Neuron (in vitro differentiated cells): ENCODE results near the gene RIN3.

Experiments used
- H2AFZ ChIP-seq: one replicate; pipeline ENCODE4 v1.6.1; 2013; ENCODE audit warnings: low read depth, mild to moderate bottlenecking, inconsistent platforms, low read length, moderate library complexity
- H3K27me3 ChIP-seq: one replicate; pipeline ENCODE4 v1.6.1; 2013; ENCODE audit warnings: low read length; ENCODE audit not compliant: insufficient read depth
- H3K36me3 ChIP-seq: one replicate; pipeline ENCODE4 v1.6.1; 2013; ENCODE audit warnings: low read length; ENCODE audit not compliant: insufficient read depth
- H3K4me1 ChIP-seq: one replicate; pipeline ENCODE4 v1.6.1; 2013; ENCODE audit warnings: low read length; ENCODE audit not compliant: insufficient read depth
- H3K4me3 ChIP-seq: 2 replicates; pipeline ENCODE4 v1.5.1; 2013; ENCODE audit warnings: mild to moderate bottlenecking, low read length, moderate library complexity
- H3K9me3 ChIP-seq: one replicate; pipeline ENCODE4 v1.6.1; 2013; ENCODE audit warnings: low read length

The RIN3 gene

GRCh38 chr14:92503756-92504491, 9.7 kb upstream of the RIN3 start:
- Histone ChIP-seq H3K4me3 (no peak overlapping the region), H3K4me1 (peaks cover 3% of the 10 kb centered on the region), H2AFZ (no peak overlapping the region), H3K27me3 (no peaks in the 10 kb centered on the region), H3K36me3 (no peaks in the 10 kb centered on the region), H3K9me3 (no peaks in the 10 kb centered on the region)

GRCh38 chr14:92505826-92506225, 7.8 kb upstream of the RIN3 start:
- Histone ChIP-seq H3K27me3 (no peaks in the 10 kb centered on the region), H2AFZ (no peak overlapping the region), H3K4me1 (peaks cover 3% of the 10 kb centered on the region), H3K4me3 (no peak overlapping the region), H3K36me3 (no peaks in the 10 kb centered on the region), H3K9me3 (no peaks in the 10 kb centered on the region)

GRCh38 chr14:92506231-92506630, 7.3 kb upstream of the RIN3 start:
- Histone ChIP-seq H3K27me3 (no peaks in the 10 kb centered on the region), H3K36me3 (no peaks in the 10 kb centered on the region), H3K9me3 (no peaks in the 10 kb centered on the region), H3K4me3 (no peak overlapping the region), H2AFZ (no peak overlapping the region), H3K4me1 (peaks cover 3% of the 10 kb centered on the region)

- peaks cover 3% of the 10 kb centered on the region for H3K4me1 ChIP-seq
- H3K36me3 ChIP-seq, result no peaks in the 10 kb centered on the region
- H3K4me3 ChIP-seq, result no peak overlapping the region
- H3K9me3 ChIP-seq, result no peaks in the 10 kb centered on the region
- no peak overlapping the region for H2AFZ ChIP-seq
- H3K27me3 ChIP-seq, result no peaks in the 10 kb centered on the region
These were observed 6.3 kb upstream of the RIN3 start for GRCh38 chr14:92507174-92507768.

GRCh38 chr14:92510972-92511371, 2.6 kb upstream of the RIN3 start:
- H2AFZ ChIP-seq, result no peak overlapping the region

GRCh38 chr14:92511453-92512238, 1.9 kb upstream of the RIN3 start:
- Histone ChIP-seq H3K4me3 (no peak overlapping the region), H3K9me3 (no peaks in the 10 kb centered on the region), H3K27me3 (no peaks in the 10 kb centered on the region), H3K36me3 (no peaks in the 10 kb centered on the region), H2AFZ (no peak overlapping the region), H3K4me1 (no peaks in the 10 kb centered on the region)

More at GRCh38 chr14:92510972-92511371, 2.6 kb upstream of the RIN3 start:
- Histone ChIP-seq H3K4me3 (no peak overlapping the region), H3K27me3 (no peaks in the 10 kb centered on the region), H3K4me1 (no peaks in the 10 kb centered on the region), H3K9me3 (no peaks in the 10 kb centered on the region), H3K36me3 (no peaks in the 10 kb centered on the region)

DNA sequence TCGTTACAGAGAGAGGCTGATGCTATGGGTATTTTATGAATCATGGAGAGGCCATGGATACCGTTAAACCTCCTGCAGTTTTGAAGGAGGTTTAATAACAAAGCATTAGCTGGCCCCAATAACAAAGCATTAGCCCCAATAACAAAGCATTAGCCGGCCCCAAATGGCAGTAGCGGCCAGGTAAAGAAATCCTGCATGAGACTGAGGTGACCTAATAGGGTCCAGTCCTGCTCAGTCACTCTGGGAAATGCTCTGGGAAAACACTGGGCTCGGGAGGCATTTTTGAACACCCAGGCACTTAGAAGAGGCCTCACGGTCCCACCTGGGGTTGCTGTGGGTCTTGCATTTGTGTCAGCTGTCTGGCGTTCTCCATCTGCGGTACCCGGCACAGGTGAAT, 776 bp upstream of the RIN3 start:
- Histone ChIP-seq H3K4me3 (peak overlapping the region; percentile 52), H2AFZ (peak overlapping the region; percentile 99), H3K36me3 (no peaks in the 10 kb centered on the region), H3K9me3 (no peaks in the 10 kb centered on the region), H3K27me3 (no peaks in the 10 kb centered on the region), H3K4me1 (no peaks in the 10 kb centered on the region)

- Histone ChIP-seq H3K36me3 (no peaks in the 10 kb centered on the region), H2AFZ (peak overlapping the region; percentile 99), H3K4me3 (peak overlapping the region; percentile 52), H3K9me3 (no peaks in the 10 kb centered on the region), H3K27me3 (no peaks in the 10 kb centered on the region), H3K4me1 (no peaks in the 10 kb centered on the region)
These were observed 624 bp downstream of the RIN3 start for GRCh38 chr14:92513966-92514843.

DNA sequence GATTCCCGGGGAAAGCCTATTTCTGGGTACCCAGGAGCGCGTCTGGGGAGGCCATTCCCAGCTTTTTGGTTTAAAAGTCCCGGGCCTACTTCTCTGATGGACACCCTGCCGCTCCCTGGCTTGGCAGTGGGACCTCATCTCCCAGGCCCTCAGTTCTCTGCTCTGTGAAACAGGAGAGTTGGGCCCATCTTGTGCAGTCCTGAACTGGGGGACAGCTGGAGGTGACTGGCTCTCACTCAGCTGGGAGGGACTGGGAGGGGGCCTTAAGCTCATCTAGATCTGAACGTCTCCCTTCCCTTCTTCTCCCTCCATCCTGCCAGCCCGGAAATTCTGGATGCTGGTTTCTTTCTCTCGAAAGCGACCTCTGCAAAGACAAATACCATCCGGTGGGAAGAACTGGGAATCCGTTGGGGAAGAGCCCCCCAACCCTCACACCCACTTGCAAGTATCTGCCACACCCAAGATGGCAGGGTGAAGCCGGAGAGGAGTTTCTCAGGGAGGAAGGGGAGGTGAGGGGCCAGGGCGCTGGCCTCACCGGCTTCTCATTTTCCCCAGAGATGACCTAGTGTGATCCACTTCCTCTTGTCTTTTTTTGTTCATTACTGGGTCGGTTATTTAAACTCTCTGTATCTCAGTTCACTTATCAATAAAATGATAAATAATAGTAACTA, 1.4 kb downstream of the RIN3 start:
- no peaks in the 10 kb centered on the region for H3K4me1 ChIP-seq
- no peaks in the 10 kb centered on the region for H3K9me3 ChIP-seq
- no peak overlapping the region for H3K4me3 ChIP-seq
- no peaks in the 10 kb centered on the region for H3K36me3 ChIP-seq
- no peak overlapping the region for H2AFZ ChIP-seq
- no peaks in the 10 kb centered on the region for H3K27me3 ChIP-seq

DNA sequence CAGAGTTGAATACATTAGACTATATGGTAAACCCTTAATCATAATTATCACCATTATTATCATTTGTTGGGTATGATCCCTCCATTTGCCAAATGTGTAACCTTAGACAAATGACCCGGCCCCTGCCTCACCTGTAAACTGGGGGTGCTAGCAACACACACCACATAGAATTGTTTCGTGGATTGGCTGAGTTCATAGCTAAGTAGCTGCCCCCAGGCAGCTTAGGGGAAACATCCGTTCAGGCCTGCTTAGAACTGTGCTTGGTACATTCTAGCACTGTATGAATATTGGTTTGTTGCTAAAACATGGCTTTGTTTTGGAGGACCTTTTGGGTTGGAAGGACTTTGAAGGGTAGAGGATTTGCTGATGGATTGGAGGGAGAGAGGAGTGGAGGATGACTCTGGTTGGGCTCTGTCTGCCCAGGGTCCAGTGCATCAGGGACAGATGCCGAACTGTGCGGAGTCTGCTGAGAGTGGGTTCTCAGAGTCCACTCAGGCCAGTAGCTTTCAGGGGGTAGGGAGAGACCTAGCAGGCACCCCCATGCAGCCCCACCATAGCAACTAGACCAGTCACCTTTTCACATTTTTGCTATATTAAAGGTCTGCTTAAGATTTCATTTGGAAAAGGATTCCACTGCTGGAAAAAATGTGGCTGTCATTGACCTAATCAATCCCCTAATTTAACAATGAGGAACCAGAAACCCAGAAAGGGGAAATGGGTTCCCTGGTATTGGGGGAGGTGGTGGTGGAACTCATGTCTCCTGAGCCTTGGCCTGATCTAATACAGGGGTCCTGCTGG, 2.2 kb downstream of the RIN3 start:
- no peak overlapping the region for H3K4me3 ChIP-seq
- H3K9me3 ChIP-seq, result no peaks in the 10 kb centered on the region
- no peaks in the 10 kb centered on the region for H3K36me3 ChIP-seq
- no peaks in the 10 kb centered on the region for H3K4me1 ChIP-seq
- H2AFZ ChIP-seq, result no peak overlapping the region
- no peaks in the 10 kb centered on the region for H3K27me3 ChIP-seq

DNA sequence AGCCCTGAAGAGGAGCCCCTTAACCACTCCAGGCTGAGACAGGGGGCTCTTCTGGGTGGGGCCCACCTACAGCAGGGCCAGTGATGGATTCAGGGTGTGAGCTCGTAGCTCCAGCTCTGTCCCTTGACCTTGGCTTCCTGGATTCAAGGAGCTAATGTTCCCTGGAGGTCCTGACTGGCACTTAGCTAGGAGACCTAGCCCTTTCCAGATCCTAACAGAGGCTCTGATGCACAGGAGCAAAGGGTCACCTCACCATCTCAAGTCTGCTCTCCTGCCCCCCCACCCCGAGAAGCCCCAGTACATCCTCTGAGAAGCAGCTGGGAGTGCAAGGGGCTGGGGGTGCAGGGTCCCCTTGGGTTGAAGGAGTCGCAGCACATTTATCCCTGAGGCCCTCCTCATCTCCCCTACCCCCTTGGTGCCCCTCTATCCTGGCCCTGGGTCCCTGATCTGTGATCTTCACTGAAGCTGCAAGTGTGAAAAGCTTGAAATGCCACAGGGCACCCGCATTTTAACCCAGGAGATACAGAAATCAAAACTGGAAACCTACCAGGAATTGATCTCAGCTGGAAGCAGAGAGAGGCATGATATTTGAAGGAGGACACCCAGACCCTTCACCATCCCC, 2.9 kb downstream of the RIN3 start:
- Histone ChIP-seq H3K4me3 (no peak overlapping the region), H3K27me3 (no peaks in the 10 kb centered on the region), H3K9me3 (no peaks in the 10 kb centered on the region), H2AFZ (no peak overlapping the region), H3K4me1 (no peaks in the 10 kb centered on the region), H3K36me3 (no peaks in the 10 kb centered on the region)
